GM19397 (cell line): ENCODE measurements around the gene GNL1.
A peak's percentile ranks its signal among the peaks of the same experiment; 100 is the strongest.
"Not testable (repeated sequence)": the region's sequence is repeated elsewhere in the genome, so short reads cannot be mapped to it uniquely, and the experiment has no call there.

Experiments used
- ATAC-seq: cut with Tn5 transposase; IDR thresholded peaks from one replicate; pipeline ENCODE4 v1.9.1; 2021; ENCODE audit warnings: mild to moderate bottlenecking, moderate library complexity; ENCODE audit not compliant: unreplicated experiment

GNL1 gene

GRCh38 chr6:30556066-30556905 is at the start of gene GNL1:
TSS of gene GNL1 (minus strand) at chr6:30556489. CDS start at chr6:30556203, 286 bp downstream.
- ATAC-seq, result peak; percentile 69

- ATAC-seq, result no peak
Measured at GRCh38 chr6:30603961-30604360, 47.7 kb upstream of the GNL1 start.

GRCh38 chr6:30601815-30602641 is 45.7 kb upstream of the GNL1 start:
- ATAC-seq, result no peak

- ATAC-seq, result no peak
Measured at GRCh38 chr6:30601436-30601814, 45.1 kb upstream of the GNL1 start.

GRCh38 chr6:30600451-30600961 is 44.2 kb upstream of the GNL1 start:
- no peak for ATAC-seq

GRCh38 chr6:30599625-30600324 is 43.5 kb upstream of the GNL1 start:
- no peak for ATAC-seq

DNA sequence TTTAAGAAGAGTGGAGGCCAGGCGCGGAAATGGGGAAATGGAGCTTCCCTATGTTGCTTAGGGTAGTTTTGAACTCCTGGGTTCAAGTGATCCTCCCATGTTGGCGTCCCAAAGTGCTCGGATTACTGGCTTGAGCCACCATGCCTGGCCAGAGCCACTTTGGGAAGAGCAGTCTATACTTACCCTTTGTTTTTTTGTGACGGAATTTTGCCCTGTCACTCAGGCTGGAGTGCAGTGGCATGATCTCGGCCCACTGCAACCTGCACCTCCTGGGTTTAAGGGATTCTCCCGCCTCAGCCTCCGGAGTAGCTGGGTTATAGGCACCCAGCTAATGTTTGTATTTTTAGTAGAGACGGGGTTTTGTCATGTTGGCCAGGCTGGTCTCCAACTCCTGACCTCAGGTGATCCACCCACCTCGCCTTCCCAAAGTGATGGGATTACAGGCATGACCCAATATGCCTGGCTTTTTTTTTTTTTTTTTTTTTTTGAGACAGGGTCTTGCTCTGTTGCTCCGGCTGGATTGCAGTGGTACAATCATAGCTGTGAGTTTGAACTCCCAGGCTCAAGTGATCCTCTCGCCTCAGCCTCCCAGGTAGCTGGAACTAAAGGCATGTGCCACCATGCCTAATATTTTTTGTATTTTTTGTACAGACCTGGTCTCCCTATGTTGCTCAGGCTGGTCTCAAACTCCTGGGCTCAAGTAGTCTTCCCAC is 42.8 kb upstream of the GNL1 start:
- no peak for ATAC-seq

GRCh38 chr6:30597315-30598144 is 41.2 kb upstream of the GNL1 start:
- not testable (repeated sequence) for ATAC-seq

DNA sequence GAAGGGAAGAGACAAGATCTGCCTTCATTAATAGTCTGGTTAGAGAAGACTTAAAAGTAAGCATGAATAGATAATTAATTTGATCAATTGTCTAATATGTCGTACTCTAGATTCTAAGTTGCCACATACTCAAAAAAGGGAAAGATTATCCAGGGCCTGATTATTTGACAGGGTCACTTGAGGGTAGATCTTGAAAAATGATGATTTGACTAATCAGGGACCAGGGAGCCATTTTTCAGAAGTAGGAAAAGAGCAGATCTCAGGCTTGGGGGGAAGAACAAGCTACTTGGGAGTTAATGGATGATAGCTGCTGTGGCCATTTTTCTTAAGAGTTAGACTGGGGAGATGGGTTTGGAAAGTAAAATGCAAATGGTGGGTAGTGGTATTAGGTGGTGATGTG is 36.0 kb upstream of the GNL1 start:
- ATAC-seq, result no peak

DNA sequence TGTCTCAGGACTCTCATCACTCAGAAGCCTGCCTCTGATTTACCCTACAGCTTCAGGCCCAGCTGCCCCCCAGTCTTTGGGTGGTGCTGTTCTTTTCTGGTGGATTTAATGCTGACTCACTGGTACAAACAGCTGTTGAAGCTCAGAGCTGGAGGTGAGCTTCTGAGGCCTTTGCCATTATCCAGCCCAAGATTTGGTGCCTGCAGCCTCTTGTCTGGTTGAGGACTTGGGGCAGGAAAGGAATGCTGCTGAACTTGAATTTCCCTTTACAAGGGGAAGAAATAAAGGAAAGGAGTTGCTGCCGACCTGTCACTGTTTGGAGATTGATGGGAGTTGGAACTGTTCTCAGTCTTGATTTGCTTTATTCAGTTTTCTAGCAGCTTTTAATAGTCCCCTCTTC is 34.7 kb upstream of the GNL1 start:
- ATAC-seq, result no peak

- no peak for ATAC-seq
Measured at GRCh38 chr6:30590509-30590908, 34.2 kb upstream of the GNL1 start.

- ATAC-seq, result no peak
Measured at GRCh38 chr6:30589754-30590358, 33.6 kb upstream of the GNL1 start.

- ATAC-seq, result no peak
Measured at GRCh38 chr6:30583921-30584320, 27.6 kb upstream of the GNL1 start.

- ATAC-seq, result no peak
Measured at GRCh38 chr6:30578051-30578450, 21.8 kb upstream of the GNL1 start.

GRCh38 chr6:30573113-30573512 is 16.8 kb upstream of the GNL1 start:
- no peak for ATAC-seq

DNA sequence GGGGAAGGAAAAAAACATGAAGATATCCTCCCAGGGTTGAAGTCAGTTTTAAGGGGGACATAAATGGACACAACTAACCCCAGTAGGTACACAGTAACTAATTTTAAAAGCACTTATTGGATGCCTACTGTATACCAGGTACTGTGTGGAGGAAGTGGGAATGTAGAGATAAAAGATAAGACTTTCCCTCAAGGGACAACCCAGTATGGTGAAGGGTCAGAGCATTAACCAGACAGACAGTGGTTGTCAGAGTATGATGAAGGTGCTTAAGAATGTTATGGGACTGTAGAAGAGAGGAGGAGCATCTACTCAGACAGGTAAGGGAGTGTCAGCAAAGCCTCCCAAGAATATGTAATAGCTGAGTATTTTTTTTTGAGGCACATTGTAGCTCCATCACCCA is 15.9 kb upstream of the GNL1 start:
- no peak for ATAC-seq

DNA sequence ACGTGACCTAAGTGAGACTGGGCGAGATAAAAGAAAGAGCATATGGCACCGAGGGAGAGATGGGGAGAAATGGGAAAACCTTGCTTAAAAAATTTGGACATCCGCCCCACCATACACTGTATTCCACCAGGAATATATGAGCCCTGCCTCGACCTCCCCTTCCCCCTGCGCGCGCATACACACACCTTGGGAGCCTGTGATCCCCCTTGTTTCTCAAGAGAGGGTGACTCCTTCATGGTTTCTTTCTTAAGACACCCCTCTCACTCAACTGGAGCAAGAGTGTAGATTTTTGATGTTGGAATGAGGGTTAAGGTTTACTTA is 15.4 kb upstream of the GNL1 start:
- no peak for ATAC-seq

DNA sequence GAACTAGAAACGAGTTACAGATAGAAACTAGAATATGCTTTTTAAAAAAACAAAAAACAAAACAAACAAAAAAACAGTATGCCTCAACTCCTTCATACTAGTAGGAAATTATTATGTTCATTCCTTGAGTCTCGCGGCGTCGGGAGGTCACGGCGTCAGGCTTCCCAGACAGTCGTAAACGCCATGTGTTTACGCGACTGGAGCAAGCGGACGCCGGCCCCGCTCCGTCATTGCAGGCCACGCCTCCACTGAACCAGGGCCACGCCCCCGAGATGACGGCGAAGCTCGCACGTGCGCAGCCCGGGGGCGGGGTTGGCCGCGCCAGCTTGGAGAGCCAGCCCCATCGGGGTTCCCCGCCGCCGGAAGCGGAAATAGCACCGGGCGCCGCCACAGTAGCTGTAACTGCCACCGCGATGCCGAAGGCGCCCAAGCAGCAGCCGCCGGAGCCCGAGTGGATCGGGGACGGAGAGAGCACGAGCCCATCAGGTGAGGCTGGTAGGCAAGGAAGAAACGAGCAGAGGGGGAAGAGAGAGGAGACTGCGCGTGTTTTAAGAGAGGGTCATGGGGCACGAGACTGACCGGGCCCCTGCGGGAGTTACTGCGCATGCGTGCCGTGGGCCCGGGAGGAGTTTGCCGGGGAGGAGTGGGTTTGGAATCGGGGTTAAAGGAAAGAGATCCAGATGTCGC is 14.9 kb upstream of the GNL1 start, which contains the start of gene ABCF1:
Gene ABCF1, plus strand, starts transcription at position 368 of the 687 bp plus-strand sequence. Its CDS starts 46 bp downstream, at position 414.
- peak; percentile 91 for ATAC-seq

DNA sequence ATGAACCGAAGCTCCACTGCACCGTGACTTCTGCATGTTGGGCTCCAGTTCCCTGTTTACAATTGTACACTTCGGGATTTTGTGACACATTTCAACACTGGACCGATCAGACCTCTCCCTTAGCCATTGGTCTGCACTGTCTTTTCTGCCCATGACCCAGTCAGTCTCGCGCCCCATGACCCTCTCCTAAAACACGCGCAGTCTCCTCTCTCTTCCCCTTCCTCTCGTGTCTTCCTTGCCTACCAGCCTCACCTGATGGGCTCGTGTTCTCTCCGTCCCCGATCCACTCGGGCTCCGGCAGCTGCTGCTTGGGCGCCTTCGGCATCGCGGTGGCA is 14.4 kb upstream of the GNL1 start:
- ATAC-seq, result peak; percentile 14
